Transverse colon (tissue), 4 donors: ENCODE measurements around the gene GMFB. TPM values are rescaled to one million over a fixed set of nuclear protein-coding genes. Genes with fewer than 3 reads are reported as not detected.

ENCODE experiments used
- DNase-seq: peaks from one replicate; pipeline ENCODE4 v3.0.0-alpha.2; 2019
- H3K27ac ChIP-seq, 4 donors: fragments of 200-600 bp; sonication (generic); 2 replicates each; pipeline ENCODE4 v1.5.1; 2016 to 2018; ENCODE audit warnings: inconsistent platforms in 4 of 4
- H3K27me3 ChIP-seq: fragments of 200-600 bp; sonication (generic); 2 replicates; pipeline ENCODE4 v1.5.1; 2017; ENCODE audit warnings: inconsistent platforms
- H3K36me3 ChIP-seq, 4 donors: fragments of 200-600 bp; sonication (generic); 2 replicates each; pipeline ENCODE4 v1.5.1; 2017 to 2019; ENCODE audit warnings: inconsistent platforms in 4 of 4
- H3K4me1 ChIP-seq, 4 donors: fragments of 200-600 bp; sonication (generic); 2 replicates each; pipeline ENCODE4 v1.5.1; 2017 to 2020; ENCODE audit warnings: inconsistent platforms in 4 of 4
- H3K4me3 ChIP-seq, 4 donors: fragments of 200-600 bp; sonication (generic); 1 replicate in 1 of 4; 2 replicates in 3 of 4; pipeline versions ENCODE4 v1.5.1 to v1.6.1; 2017 to 2019; ENCODE audit warnings: inconsistent platforms in 4 of 4
- H3K9me3 ChIP-seq, 2 donors: fragments of 200-600 bp; sonication (generic); 2 replicates each; pipeline ENCODE4 v1.5.1; 2017 to 2019; ENCODE audit warnings: inconsistent platforms in 2 of 2
- CTCF ChIP-seq, 5 experiments: fragments of 200-600 bp in 3 of 5; fragments of 450-650 bp in 2 of 5; sonication (generic) in 3 of 5; IDR thresholded peaks; 1 replicate in 2 of 5; 2 replicates in 3 of 5; pipeline ENCODE4 v1.5.1; 2016 to 2017; ENCODE audit warnings: antibody characterized with exemption in 5 of 5, inconsistent platforms in 3 of 5, mild to moderate bottlenecking in 2 of 5, moderate library complexity in 1 of 5
- EP300 ChIP-seq: sonication (generic); formaldehyde crosslinking; IDR thresholded peaks from one replicate; pipeline ENCODE4 v1.6.1; 2017; ENCODE audit warnings: antibody characterized with exemption, low read depth
- POLR2A ChIP-seq: fragments of 450-650 bp; IDR thresholded peaks from one replicate; pipeline ENCODE4 v1.6.1; 2016; ENCODE audit warnings: antibody characterized with exemption, mild to moderate bottlenecking, moderate library complexity
- POLR2AphosphoS5 ChIP-seq, 3 donors: sonication (generic); formaldehyde crosslinking; IDR thresholded peaks; one replicate each; pipeline ENCODE4 v1.6.1; 2016; ENCODE audit warnings: antibody characterized with exemption in 3 of 3
- WGBS, 2 donors: methylation state at CpG; one replicate each; pipeline ENCODE4 v1.1.5; 2018; ENCODE audit warnings: low coverage in 1 of 2; 5-methylcytosine and 5-hydroxymethylcytosine counted together
- in situ Hi-C, 4 donors: fragments of 200-750 bp; cut with MboI; loops; one replicate each; pipeline versions ENCODE4 v1.15.0 to v1.15.1; 2017; ENCODE audit warnings: low sequenced_read_pairs in 3 of 4, low pct_ligation_motif_present in 1 of 4, low pct_unique_long_range_greater_than_20kb in 1 of 4
- intact Hi-C: fragments of 100-400 bp; cut with DNase I; formaldehyde crosslinking; loops from one replicate; pipeline ENCODE4 v1.15.1; 2023; ENCODE audit warnings: low total_unique reads
- total RNA-seq, 4 donors: library from RNA; depleted of rRNA; stranded (reverse); fragments of >200 nt; gene quantifications; one replicate each; pipeline ENCODE4 v1.1.0, GENCODE V29; 2016

Gene GMFB
- total RNA-seq, 4 donors from 2014 or later: 19.8 to 94.5 (median 67.4) TPM

DNA sequence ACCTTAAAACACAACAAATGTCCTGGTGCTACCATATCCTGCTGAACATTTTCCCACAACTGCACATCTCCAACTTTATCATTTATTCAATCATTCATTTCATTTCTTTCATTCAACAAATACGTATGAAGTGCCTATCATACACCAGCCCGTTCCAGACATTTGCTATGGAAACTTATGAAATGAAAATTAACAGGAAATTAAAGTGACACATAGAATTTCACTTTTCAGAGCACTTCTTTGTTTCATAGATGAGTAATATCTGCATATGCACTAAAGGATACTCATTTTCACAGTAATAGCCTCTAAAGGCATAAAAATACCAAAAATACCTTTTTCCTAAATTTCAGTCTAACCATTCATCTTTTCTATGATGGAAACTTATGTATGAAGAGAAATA, 60.3 kb downstream of the GMFB start:
- intact Hi-C loops (no loop called here), in situ Hi-C loops (no loop called here)
- Histone ChIP-seq H3K4me3 (no peak overlapping the region), H3K36me3 (peaks cover 0 to 34% (median 11%) of the 10 kb centered on the region in 4 donors), H3K4me1 (peaks cover 0 to 15% (median 5%) of the 10 kb centered on the region in 4 donors), H3K27ac (no peak overlapping the region), H3K9me3 (no peaks in the 10 kb centered on the region), H3K27me3 (no peaks in the 10 kb centered on the region)
- no peak for TF ChIP-seq EP300
- TF ChIP-seq CTCF (IDR thresholded peaks at IDR 0.05): no peak
- TF ChIP-seq POLR2AphosphoS5 (IDR thresholded peaks at IDR 0.05): no peak
- TF ChIP-seq POLR2A: no peak
- WGBS, 2 donors: 84 to 86% methylated on average over 2 of the region's 2 CpGs
- DNase-seq: no peak

DNA sequence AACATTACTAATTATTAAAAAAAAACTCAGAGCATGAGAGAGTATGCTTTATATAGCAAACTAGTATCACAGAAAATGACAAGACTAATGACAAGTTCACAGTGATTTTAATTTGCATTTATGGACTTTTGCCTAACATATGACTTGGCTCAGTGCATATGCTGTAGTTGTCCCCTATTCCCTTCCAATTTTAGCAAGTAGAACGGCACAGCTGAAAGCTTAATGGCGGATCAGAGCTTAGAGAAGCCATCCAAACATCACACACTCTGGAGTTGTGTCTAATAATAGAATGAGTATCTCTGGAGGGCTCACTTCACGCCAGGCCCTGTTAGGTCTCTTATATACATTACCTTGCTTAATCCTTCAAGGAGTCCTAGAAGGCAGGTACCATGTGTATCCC, 60.9 kb downstream of the GMFB start:
- DNase-seq: no peak
- TF ChIP-seq POLR2AphosphoS5 (IDR thresholded peaks at IDR 0.05) (no peak), POLR2A (no peak)
- Histone ChIP-seq H3K4me1 (peaks cover 0 to 15% (median 5%) of the 10 kb centered on the region in 4 donors), H3K4me3 (no peak overlapping the region), H3K27me3 (no peaks in the 10 kb centered on the region), H3K9me3 (no peaks in the 10 kb centered on the region), H3K27ac (no peak overlapping the region), H3K36me3 (peaks cover 0 to 34% (median 11%) of the 10 kb centered on the region in 4 donors)
- in situ Hi-C loops: no loop called here
- intact Hi-C loops: no loop called here
- WGBS, 2 donors: 85% methylated on average over 3 of the region's 3 CpGs

DNA sequence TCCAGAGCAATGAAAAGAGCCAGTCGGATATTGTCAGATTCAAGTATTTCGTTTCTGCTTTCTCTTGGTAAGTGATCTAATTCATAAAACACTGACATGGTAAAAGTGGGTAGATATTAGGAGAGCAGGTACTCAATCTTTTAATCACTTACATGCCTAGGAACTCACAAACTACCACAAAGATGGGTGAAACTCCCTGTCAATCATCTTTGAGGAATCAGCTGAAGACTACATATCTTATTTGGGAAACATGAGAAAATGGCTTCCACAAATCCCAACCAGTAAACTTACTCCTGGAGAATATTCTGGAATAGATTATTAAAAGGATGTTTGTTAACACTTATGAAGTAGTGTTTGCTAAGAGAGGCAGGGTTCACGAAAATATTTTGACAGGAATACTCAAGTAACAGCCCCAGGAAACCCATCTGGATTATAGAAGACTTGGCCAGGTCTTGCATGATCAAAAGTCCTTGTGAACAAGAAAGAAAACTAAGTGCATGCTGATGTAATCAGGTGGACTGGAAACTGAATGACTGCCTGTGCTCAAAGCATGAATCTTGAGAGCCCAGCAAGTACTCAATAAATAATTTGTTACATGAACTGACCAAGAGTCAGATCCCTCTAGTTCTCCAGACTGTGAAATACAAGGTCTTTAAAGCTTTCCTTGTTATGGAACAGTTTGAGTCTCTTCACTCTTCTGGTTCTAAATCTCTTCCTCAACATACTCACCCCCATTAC, 63.1 kb downstream of the GMFB start:
- 54 to 60% methylated on average over 3 of the region's 3 CpGs for WGBS, 2 donors
- H3K9me3 ChIP-seq: no peaks in the 10 kb centered on the region
- peaks cover 0 to 29% (median 11%) of the 10 kb centered on the region in 4 donors for H3K36me3 ChIP-seq
- in situ Hi-C loops (no loop called here), intact Hi-C loops (no loop called here)
- no peaks in the 10 kb centered on the region for H3K27me3 ChIP-seq
- TF ChIP-seq CTCF (IDR thresholded peaks at IDR 0.05) (no peak), EP300 (no peak), POLR2A (no peak), POLR2AphosphoS5 (IDR thresholded peaks at IDR 0.05) (no peak)
- peaks cover 0 to 15% (median 6%) of the 10 kb centered on the region in 4 donors for H3K4me1 ChIP-seq
- no peak overlapping the region for H3K4me3 ChIP-seq
- H3K27ac ChIP-seq: no peak overlapping the region
- no peak for DNase-seq

DNA sequence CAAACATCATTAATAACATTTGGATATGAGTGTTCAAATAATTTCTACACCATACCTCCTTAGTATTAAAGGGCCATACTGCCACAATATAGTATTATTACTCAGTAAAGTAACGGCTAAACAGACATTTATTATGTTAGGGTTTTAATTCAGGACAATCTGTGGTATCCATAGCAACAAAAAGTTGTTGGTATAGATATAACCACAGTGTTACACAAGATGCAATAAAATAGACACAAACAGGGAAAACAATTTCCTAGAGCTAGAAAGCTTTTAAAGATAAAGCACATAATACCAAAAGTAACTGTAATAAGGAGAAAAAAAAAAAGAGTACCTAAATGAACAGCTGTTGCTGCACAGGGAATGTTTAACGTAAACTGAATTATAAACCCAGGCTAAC, 63.7 kb downstream of the GMFB start:
- TF ChIP-seq EP300 (no peak), CTCF (IDR thresholded peaks at IDR 0.05) (no peak), POLR2A (no peak), POLR2AphosphoS5 (IDR thresholded peaks at IDR 0.05) (no peak)
- no peak overlapping the region for H3K4me3 ChIP-seq
- peaks cover 0 to 15% (median 7%) of the 10 kb centered on the region in 4 donors for H3K4me1 ChIP-seq
- peaks cover 0 to 29% (median 11%) of the 10 kb centered on the region in 4 donors for H3K36me3 ChIP-seq
- in situ Hi-C loops (no loop called here), intact Hi-C loops (no loop called here)
- WGBS, 2 donors: 35 to 58% methylated on average over 2 of the region's 2 CpGs
- no peak overlapping the region for H3K27ac ChIP-seq
- H3K27me3 ChIP-seq: no peaks in the 10 kb centered on the region
- DNase-seq: no peak
- no peaks in the 10 kb centered on the region for H3K9me3 ChIP-seq

Other genes with a start within 250 kb of the GMFB start
- gene CDKN3, start 92.0 kb downstream of the GMFB start, total RNA-seq: 1 to 10 TPM in 2 of 4 donors, not detected in 2; 3.0 to 4.0 TPM
- 100 to 1,000 TPM in 3 of 4 donors, 10 to 100 TPM in 1; 40.8 to 184 (median 152) TPM for gene CNIH1, start 47.6 kb downstream of the GMFB start, total RNA-seq
- 10 to 100 TPM in 3 of 4 donors, 1 to 10 TPM in 1; 2.6 to 46.8 (median 18.0) TPM for gene CGRRF1, start 20.9 kb upstream of the GMFB start, total RNA-seq
- 10 to 100 TPM; 15.3 to 40.2 (median 22.3) TPM for gene SAMD4A, start 78.1 kb upstream of the GMFB start, total RNA-seq